ENCODE results near the gene SLC25A25. TPM values are rescaled to one million over a fixed set of nuclear protein-coding genes. Genes with fewer than 3 reads are reported as not detected.

The SLC25A25 gene
- total RNA-seq, 1 experiment from 2014 or later = 23.7 TPM

DNA sequence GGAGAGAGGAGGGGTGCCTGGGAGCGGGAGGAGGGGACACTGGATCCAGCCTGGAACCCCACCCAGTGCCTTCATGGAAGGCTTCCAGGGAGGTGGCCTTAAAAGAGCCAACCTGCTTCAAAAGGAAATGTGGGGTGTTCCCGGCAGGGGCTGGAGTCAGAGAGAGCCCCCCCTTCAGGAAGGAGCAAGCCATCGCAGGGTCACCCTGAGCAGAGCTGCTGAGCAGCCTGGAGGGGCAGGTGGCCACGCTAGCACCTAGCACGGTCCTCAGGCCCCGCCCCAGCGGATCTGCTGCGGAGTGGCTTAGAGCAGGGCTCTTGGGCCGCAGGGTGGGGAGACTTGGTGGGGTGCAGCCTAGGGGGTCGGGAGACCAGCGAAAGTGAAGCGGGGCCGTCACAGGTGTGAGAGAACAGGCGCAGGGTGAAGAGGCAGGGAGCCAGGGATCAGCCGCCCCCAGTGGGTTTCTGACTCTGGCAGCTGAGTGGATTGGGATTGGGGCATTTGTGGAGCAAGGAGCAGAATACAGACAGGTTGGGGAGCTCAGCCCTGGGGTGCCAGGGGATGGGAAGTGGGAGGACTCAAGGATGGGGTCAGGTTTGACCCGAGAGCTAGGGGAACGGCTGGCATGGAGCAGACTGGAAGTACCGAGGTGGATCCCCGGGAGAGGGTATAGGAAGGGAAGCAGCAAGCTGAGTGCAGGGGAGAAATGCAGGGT lies 82.7 kb downstream of the SLC25A25 start:
- Histone ChIP-seq H3K27me3 (ENCODE audit: control insufficient read depth, insufficient read depth, low read length) (no peaks in the 10 kb centered on the region; the same call in 1 of the 2 replicates), H3K36me3 (replicated peaks; ENCODE audit: control insufficient read depth, insufficient read depth, low read length) (no peaks in the 10 kb centered on the region), H3K4me3 (ENCODE audit: insufficient read depth, low read depth, low read length) (no peak overlapping the region)
- peak; percentile 96 for DNase-seq

DNA sequence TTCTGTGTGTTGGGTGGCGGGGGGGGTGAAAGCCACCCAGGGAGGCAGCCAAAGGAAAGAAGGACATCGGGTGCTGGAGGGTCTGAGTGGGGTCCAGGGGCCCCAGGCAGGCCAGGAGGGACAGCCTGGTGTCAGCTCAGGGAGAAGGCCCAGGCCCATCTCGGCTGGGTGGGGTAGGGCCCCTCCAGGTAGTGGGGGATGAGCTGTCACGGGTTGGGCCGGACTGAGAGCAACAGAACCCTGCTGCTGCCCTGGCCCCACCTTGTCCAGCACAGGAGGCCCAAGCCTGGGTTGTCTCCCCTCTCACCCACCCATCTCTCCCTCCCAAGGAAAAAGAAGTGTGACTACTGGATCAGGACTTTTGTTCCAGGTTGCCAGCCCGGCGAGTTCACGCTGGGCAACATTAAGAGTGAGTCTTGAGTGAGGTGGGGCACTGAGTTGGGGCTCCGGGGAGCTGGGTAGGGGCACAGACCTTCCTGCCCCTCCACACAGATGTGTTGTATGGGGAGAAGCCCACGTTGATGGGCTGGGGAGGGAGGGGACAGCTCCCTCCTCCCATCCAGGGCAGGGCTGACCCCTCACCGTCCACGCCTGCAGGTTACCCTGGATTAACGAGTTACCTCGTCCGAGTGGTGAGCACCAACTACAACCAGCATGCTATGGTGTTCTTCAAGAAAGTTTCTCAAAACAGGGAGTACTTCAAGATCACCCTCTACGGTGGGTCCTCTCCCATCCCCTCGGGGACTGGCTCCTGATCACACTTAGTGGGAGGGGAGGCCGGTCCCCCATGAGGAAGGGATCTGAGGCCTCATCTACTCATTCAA lies 83.5 kb downstream of the SLC25A25 start:
- Histone ChIP-seq H3K36me3 (replicated peaks; ENCODE audit: control insufficient read depth, insufficient read depth, low read length) (no peaks in the 10 kb centered on the region), H3K4me3 (ENCODE audit: insufficient read depth, low read depth, low read length) (no peak overlapping the region), H3K27me3 (ENCODE audit: control insufficient read depth, insufficient read depth, low read length) (no peaks in the 10 kb centered on the region; the same call in 1 of the 2 replicates)
- DNase-seq = peak; percentile 38

DNA sequence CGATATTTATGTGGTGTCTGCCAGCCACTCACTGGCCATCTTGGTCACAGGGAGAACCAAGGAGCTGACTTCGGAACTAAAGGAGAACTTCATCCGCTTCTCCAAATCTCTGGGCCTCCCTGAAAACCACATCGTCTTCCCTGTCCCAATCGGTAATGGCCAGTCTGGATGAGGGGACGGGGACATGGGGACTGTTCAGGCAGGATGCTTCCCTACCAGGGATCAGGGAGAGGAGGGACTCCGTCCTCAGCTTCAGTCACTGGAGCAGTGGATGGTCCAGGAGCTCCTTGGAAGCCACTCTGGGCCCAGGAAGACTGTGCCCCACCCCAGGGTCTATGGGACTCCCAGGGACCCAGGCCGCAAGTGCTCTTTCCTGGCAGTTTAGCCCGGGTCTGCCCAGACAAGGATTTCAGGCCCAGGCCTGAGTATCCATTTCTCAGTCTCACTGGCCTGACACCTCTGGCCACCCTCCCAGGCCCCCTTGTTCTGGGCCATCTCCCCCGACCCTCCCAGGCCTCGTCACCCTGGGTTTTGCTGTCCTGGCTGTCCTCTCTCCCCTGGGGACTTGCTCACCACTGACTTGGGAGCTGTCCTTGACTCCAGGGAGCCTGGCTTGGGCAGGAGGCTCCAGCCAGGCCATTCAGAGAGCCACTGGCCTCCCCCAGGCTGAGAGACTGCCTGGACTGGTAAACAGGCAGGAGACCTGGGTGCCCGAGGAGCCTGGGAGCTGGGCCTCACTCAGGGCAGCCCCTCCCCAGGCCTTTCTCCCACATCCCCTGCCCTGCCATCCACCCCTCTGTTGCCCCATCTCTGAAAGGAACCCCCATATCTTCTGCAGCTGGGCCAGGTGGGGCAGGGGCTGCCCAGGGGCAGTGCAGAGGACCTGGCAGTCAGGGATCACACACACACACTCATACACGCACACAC lies 84.4 kb downstream of the SLC25A25 start:
- no peak overlapping the region for H3K4me3 ChIP-seq (ENCODE audit: insufficient read depth, low read depth, low read length)
- no peaks in the 10 kb centered on the region; the same call in 1 of the 2 replicates for H3K27me3 ChIP-seq (ENCODE audit: control insufficient read depth, insufficient read depth, low read length)
- peak; percentile 39 for DNase-seq
- no peaks in the 10 kb centered on the region for H3K36me3 ChIP-seq (replicated peaks; ENCODE audit: control insufficient read depth, insufficient read depth, low read length)

DNA sequence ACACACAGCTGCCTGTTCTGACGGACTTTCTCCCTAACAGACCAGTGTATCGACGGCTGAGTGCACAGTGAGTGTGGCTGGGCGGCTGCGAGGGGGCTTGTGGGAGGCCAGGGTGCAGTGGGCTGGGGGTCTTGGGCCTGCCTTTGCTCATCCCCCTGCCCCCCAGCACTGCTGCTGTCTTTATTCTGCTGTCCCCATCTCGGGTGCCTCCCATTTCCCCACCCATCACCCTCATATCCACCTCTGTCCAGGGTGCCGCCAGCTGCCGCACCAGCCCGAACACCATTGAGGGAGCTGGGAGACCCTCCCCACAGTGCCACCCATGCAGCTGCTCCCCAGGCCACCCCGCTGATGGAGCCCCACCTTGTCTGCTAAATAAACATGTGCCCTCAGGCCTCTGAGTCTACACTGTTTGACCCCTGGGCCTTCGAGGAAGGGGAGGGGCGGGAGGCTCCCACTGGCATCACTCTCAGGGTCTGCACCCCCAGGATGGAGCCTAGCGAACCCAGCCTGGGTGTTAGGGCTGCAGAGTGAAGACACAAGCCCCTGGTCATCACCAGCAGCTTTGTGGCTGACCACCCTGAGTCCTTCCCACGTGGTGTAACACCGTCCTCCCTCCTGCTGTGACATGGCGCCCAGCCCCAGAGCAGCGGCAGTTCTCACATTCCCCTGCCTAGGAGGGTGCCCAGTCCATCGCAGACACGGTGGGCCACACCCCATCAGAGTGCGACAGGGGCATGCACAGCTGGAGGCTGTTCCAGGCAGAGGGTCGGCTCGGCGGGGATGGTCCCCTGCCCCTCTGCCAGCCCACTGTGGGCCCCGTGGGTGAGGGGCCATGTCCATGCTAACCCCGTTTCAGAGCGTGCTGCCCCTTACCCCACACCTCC lies 85.3 kb downstream of the SLC25A25 start:
- DNase-seq = peak; percentile 49
- no peaks in the 10 kb centered on the region; the same call in 1 of the 2 replicates for H3K27me3 ChIP-seq (ENCODE audit: control insufficient read depth, insufficient read depth, low read length)

DNA sequence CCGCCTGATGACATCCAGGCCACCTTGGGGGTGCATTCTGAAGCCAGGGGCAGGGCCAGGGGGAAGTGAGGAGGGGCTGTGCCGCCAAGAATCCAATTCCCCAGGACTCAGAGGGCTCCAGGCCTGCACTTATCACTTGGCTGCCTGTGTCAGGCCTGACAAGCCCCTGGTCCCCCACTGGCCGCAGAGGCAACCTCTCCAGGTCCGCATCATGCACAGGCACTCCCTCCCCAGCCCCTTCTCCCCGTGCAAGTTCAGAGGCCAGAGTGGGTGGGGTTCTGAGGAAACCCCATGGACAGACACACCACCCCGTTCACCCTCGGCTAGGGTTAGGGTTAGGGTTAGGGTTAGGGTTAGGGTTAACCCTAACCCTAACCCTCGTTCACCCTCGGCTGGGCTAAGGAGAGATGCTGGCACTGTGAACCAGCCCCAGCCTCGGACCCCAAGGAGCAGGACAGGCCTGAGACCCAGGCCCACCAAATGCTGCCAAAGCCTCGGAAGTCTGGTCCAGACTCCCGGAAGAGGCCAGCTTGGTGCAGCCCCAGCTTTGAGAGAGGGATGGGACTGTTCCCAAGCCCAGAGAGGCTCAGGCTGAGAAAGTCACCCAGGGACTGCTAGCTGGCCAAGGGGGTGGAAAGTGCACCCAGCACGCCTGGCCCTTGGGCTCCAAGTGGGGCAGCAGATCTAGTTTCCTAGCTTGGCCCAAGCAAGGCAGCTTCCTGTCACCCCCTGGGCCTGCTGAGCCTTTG lies 86.1 kb downstream of the SLC25A25 start:
- Histone ChIP-seq H3K27me3 (ENCODE audit: control insufficient read depth, insufficient read depth, low read length) (no peaks in the 10 kb centered on the region; the same call in 1 of the 2 replicates), H3K36me3 (replicated peaks; ENCODE audit: control insufficient read depth, insufficient read depth, low read length) (no peaks in the 10 kb centered on the region), H3K4me3 (ENCODE audit: insufficient read depth, low read depth, low read length) (no peak overlapping the region)
- no peak for DNase-seq

More for the DNA sequence above, 85.3 kb downstream of the SLC25A25 start:
- no peak overlapping the region for H3K4me3 ChIP-seq (ENCODE audit: insufficient read depth, low read depth, low read length)
- H3K36me3 ChIP-seq (replicated peaks; ENCODE audit: control insufficient read depth, insufficient read depth, low read length) = no peaks in the 10 kb centered on the region

DNA sequence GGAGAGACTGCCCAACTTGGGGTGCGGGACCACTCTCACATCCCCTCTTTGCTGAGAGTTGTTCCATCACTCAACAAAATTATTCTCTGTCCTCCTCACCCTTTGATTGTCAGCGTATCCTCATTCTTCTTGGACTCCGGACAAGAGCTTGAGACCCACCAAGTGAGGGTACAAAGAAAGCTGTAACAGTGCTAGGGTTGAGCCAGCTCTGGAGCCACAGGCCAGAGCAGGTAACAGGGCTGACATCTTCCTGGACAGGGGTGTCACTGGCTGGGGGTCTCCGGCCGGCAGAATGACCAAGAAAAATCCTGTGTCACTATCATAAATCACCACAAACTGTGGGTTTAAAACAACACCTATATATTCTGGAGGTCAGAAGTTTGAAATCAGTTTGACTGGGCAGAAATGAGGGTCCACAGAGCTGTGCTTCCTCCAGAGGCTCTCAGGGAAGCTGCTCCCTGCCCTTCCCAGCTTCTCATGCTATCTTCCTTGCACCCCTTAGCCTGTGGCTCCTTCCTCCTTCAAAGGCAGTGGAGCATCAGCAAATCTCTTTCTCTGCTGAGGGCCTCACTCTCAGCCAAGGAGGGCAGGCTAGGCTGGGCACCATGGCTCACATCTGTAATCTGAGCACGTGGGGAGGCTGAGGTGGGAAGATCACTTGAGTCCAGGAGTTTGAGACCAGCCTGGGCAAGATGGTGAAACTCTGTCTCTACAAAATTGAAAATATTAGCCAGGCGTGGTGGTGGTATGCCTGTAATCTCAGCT lies 87.9 kb downstream of the SLC25A25 start:
- Histone ChIP-seq H3K4me3 (ENCODE audit: insufficient read depth, low read depth, low read length) (no peak overlapping the region), H3K27me3 (ENCODE audit: control insufficient read depth, insufficient read depth, low read length) (no peaks in the 10 kb centered on the region; the same call in 1 of the 2 replicates), H3K36me3 (replicated peaks; ENCODE audit: control insufficient read depth, insufficient read depth, low read length) (no peaks in the 10 kb centered on the region)
- peak; percentile 8 for DNase-seq

Other genes starting within 250 kb of the SLC25A25 start
- 1.4 and 1.8 TPM in 2 replicates for gene ENG, start 213.6 kb upstream of the SLC25A25 start, total RNA-seq (2014; rRNA removed; shearing (Covaris generic))
- 18.5 and 20.4 TPM in 2 replicates for gene AK1, start 190.6 kb upstream of the SLC25A25 start, total RNA-seq (2014; rRNA removed; shearing (Covaris generic))
- gene ST6GALNAC6, start 168.6 kb upstream of the SLC25A25 start, total RNA-seq (2014; rRNA removed; shearing (Covaris generic)) = 30.6 and 37.4 TPM in 2 replicates
- gene ST6GALNAC4, start 151.2 kb upstream of the SLC25A25 start, total RNA-seq (2014; rRNA removed; shearing (Covaris generic)) = 18.5 and 24.6 TPM in 2 replicates
- 0.94 and 3.4 TPM in 2 replicates for gene PIP5KL1, start 137.5 kb upstream of the SLC25A25 start, total RNA-seq (2014; rRNA removed; shearing (Covaris generic))
- gene DPM2, start 130.4 kb upstream of the SLC25A25 start, total RNA-seq (2014; rRNA removed; shearing (Covaris generic)) = 38.3 and 45.6 TPM in 2 replicates
- gene EEIG1, start 87.2 kb upstream of the SLC25A25 start, total RNA-seq (2014; rRNA removed; shearing (Covaris generic)) = 16.9 and 27.1 TPM in 2 replicates
- gene NAIF1, start 912 bp upstream of the SLC25A25 start, total RNA-seq (2014; rRNA removed; shearing (Covaris generic)) = 10.3 and 12.3 TPM in 2 replicates
- 143 and 197 TPM in 2 replicates for gene PTGES2, start 59.5 kb downstream of the SLC25A25 start, total RNA-seq (2014; rRNA removed; shearing (Covaris generic))
- gene LCN2, start 81.2 kb downstream of the SLC25A25 start, total RNA-seq (2014; rRNA removed; shearing (Covaris generic)) = 1.4 TPM in 1 of 2 replicates, not detected in the other
- gene BBLN, start 92.0 kb downstream of the SLC25A25 start, total RNA-seq (2014; rRNA removed; shearing (Covaris generic)) = 121 and 130 TPM in 2 replicates
- gene CIZ1, start 123.3 kb downstream of the SLC25A25 start, total RNA-seq (2014; rRNA removed; shearing (Covaris generic)) = 36.8 and 41.0 TPM in 2 replicates
- 16.9 and 35.0 TPM in 2 replicates for gene DNM1, start 135.1 kb downstream of the SLC25A25 start, total RNA-seq (2014; rRNA removed; shearing (Covaris generic))
- 34.4 and 48.7 TPM in 2 replicates for gene GOLGA2, start 207.8 kb downstream of the SLC25A25 start, total RNA-seq (2014; rRNA removed; shearing (Covaris generic))
- 36.3 and 53.3 TPM in 2 replicates for gene SWI5, start 208.0 kb downstream of the SLC25A25 start, total RNA-seq (2014; rRNA removed; shearing (Covaris generic))